GM23338 (cell line): ENCODE measurements around the gene PEAR1. TPM values are rescaled to one million over a fixed set of nuclear protein-coding genes. Genes with fewer than 3 reads are reported as not detected.

Source experiments
- ATAC-seq: fragments of 200-7000 bp; cut with Tn5 transposase; 3 replicates; pipeline ENCODE4 v1.9.1; 2020
- DNase-seq: peaks from one replicate; pipeline ENCODE4 v3.0.0-alpha.2; 2015; ENCODE audit warnings: low spot score
- H2AFZ ChIP-seq: fragments of 200-600 bp; sonication (generic); 2 replicates; pipeline ENCODE4 v1.8.0; 2016; ENCODE audit warnings: antibody characterized with exemption, mild to moderate bottlenecking, moderate library complexity
- H3F3A ChIP-seq: fragments of 200-600 bp; sonication (generic); replicated peaks from 2 replicates; pipeline ENCODE4 v1.8.0; 2017; ENCODE audit warnings: antibody characterized with exemption, mixed run types, low read depth
- H3K27ac ChIP-seq: fragments of 200-600 bp; sonication (generic); 2 replicates; pipeline ENCODE4 v1.6.1; 2016; ENCODE audit warnings: low read depth
- H3K27me3 ChIP-seq: fragments of 200-600 bp; sonication (generic); 2 replicates; pipeline ENCODE4 v1.8.0; 2016; ENCODE audit warnings: mild to moderate bottlenecking, mixed run types, moderate library complexity; ENCODE audit not compliant: insufficient read depth
- H3K36me3 ChIP-seq: fragments of 200-600 bp; sonication (generic); 2 replicates; pipeline ENCODE4 v1.8.0; 2016; ENCODE audit warnings: mild to moderate bottlenecking; ENCODE audit not compliant: insufficient read depth
- H3K4me1 ChIP-seq: fragments of 200-600 bp; sonication (generic); 2 replicates; pipeline ENCODE4 v1.8.0; 2016; ENCODE audit warnings: mild to moderate bottlenecking, moderate library complexity; ENCODE audit not compliant: insufficient read depth
- H3K4me2 ChIP-seq: fragments of 200-600 bp; sonication (generic); 2 replicates; pipeline ENCODE4 v1.7.1; 2017; ENCODE audit warnings: mixed run types
- H3K4me3 ChIP-seq: fragments of 200-600 bp; sonication (generic); 2 replicates; pipeline ENCODE4 v1.6.1; 2016; ENCODE audit warnings: mixed run types
- H3K79me2 ChIP-seq: fragments of 200-600 bp; sonication (generic); replicated peaks from 2 replicates; pipeline ENCODE4 v1.8.0; 2017; ENCODE audit warnings: mild to moderate bottlenecking; ENCODE audit not compliant: insufficient read depth
- H3K9me2 ChIP-seq: fragments of 200-600 bp; sonication (generic); 2 replicates; pipeline ENCODE4 v1.8.0; 2017; ENCODE audit not compliant: insufficient read depth
- H4K20me1 ChIP-seq: fragments of 200-600 bp; sonication (generic); replicated peaks from 2 replicates; pipeline ENCODE4 v1.8.0; 2017; ENCODE audit warnings: mild to moderate bottlenecking; ENCODE audit not compliant: insufficient read depth
- H3K27ac Mint-ChIP-seq: 2 replicates; pipeline ENCODE4 v1.8.0; 2020; ENCODE audit warnings: inconsistent platforms, mild to moderate bottlenecking, moderate library complexity, mixed read lengths
- H3K27me3 Mint-ChIP-seq: 3 replicates; pipeline ENCODE4 v1.8.0; 2022; ENCODE audit warnings: low read depth, mild to moderate bottlenecking, moderate library complexity, mixed read lengths, inconsistent platforms; ENCODE audit not compliant: insufficient read depth, poor library complexity
- H3K36me3 Mint-ChIP-seq: 3 replicates; pipeline ENCODE4 v1.8.0; 2021; ENCODE audit warnings: low read depth, mild to moderate bottlenecking, inconsistent platforms, moderate library complexity, mixed read lengths
- H3K4me1 Mint-ChIP-seq: 3 replicates; pipeline ENCODE4 v1.8.0; 2020; ENCODE audit warnings: mild to moderate bottlenecking, inconsistent platforms, mixed read lengths
- H3K4me3 Mint-ChIP-seq: 3 replicates; pipeline ENCODE4 v1.8.0; 2021; ENCODE audit warnings: moderate library complexity, mild to moderate bottlenecking, inconsistent platforms, mixed read lengths
- H3K9me3 Mint-ChIP-seq: 3 replicates; pipeline ENCODE4 v1.8.0; 2020; ENCODE audit warnings: moderate library complexity, mild to moderate bottlenecking, inconsistent platforms, mixed read lengths
- CREB1 ChIP-seq: fragments of 250-450 bp; sonication (Bioruptor Pico); IDR thresholded peaks from 2 replicates; pipeline ENCODE4 v1.5.0; 2020; ENCODE audit warnings: low read depth, mild to moderate bottlenecking, moderate library complexity
- EZH2 ChIP-seq: fragments of 200-600 bp; sonication (generic); IDR thresholded peaks from one replicate; pipeline ENCODE4 v1.8.0; 2017; ENCODE audit warnings: antibody characterized with exemption, mild to moderate bottlenecking, low read depth; ENCODE audit not compliant: unreplicated experiment
- EZH2phosphoT487 ChIP-seq: fragments of 200-600 bp; sonication (generic); IDR thresholded peaks from one replicate; pipeline ENCODE4 v1.8.1; 2018; ENCODE audit warnings: antibody characterized with exemption; ENCODE audit not compliant: unreplicated experiment
- JUNB ChIP-seq: IDR thresholded peaks from one replicate; pipeline ENCODE4 v1.6.1; 2016; ENCODE audit warnings: antibody characterized with exemption; ENCODE audit not compliant: unreplicated experiment
- NANOG ChIP-seq: IDR thresholded peaks from 2 replicates; pipeline ENCODE4 v1.6.1; 2016; ENCODE audit warnings: antibody characterized with exemption, borderline replicate concordance
- STAT1 ChIP-seq: IDR thresholded peaks from one replicate; pipeline ENCODE4 v1.6.1; 2016; ENCODE audit warnings: antibody characterized with exemption; ENCODE audit not compliant: unreplicated experiment
- ZNF114 ChIP-seq: fragments of 250-450 bp; sonication (Bioruptor Pico); IDR thresholded peaks from 2 replicates; pipeline ENCODE4 v1.5.0; 2020; ENCODE audit warnings: mild to moderate bottlenecking, moderate library complexity
- ZNF331 ChIP-seq: fragments of 250-450 bp; sonication (Bioruptor Pico); IDR thresholded peaks from 2 replicates; pipeline ENCODE4 v1.5.0; 2020; ENCODE audit warnings: low read depth, mild to moderate bottlenecking, moderate library complexity
- polyA plus RNA-seq: library from polyadenylated mRNA; unstranded; fragments of >200 nt; fragmentation: Nextera tagmentation; extraction: Ambion mirVana; gene quantifications from 2 replicates; pipeline ENCODE4 v1.2.1, GENCODE V29; 2016
- total RNA-seq: library from RNA; depleted of rRNA; stranded (reverse); fragments of >200 nt; shearing (Covaris generic); gene quantifications from 2 replicates; pipeline ENCODE4 v1.2.3, GENCODE V29; 2014
- TF ChIP-seq, protein P1 (sequence below), 2 experiments: fragments of 200-600 bp in 1 of 2; sonication (generic) in 1 of 2; conservative IDR thresholded peaks; 2 replicates each; pipeline versions ENCODE4 v1.5.1 to v1.6.1; 2016 to 2017; ENCODE audit warnings: antibody characterized with exemption in 2 of 2, low read depth in 2 of 2, mild to moderate bottlenecking in 2 of 2, moderate library complexity in 1 of 2

Gene PEAR1
- total and polyA plus RNA-seq, 2 experiments from 2014 or later, result 0.28 to 0.47 TPM

DNA sequence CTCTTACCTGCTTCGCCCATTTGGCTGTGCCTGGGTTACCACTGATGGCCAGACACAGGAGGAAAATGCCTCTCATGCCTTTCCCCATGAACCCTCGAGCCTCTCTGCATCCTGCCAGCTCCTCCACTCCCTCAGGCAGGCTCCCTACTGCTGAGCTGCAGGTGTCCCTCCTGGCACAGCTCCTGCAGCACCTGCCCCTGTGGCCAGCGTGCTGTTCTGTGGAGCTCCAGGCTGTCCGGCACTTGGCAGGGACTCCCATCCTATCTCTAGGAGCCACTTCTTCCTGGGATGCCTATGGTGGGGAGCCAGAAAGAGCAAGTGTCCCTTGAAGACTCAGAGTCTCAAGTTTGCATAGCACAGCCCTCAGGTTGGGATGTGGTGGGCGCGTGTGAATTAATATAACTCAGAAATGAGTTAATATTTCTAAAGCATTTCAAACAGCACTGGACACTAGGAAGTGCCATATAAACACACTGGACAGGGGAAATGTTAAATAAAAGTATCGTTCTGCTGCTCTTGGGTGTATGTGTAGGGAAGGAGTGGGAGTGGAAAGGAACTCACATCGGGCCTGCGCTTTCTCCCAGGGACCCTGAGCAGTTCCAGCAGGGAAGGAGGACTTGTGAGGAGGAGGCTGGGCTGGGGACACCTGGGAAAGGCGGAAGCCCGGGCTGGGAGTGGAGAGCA lies 29.6 kb downstream of the PEAR1 start:
- Histone ChIP-seq H3F3A (peaks cover 9% of the 10 kb centered on the region; the same call in 1 of the 2 replicates), H3K27me3 (peaks cover 100% of the 10 kb centered on the region), H4K20me1 (0 out of 2 replicates have a peak, but pooled peaks cover 2% of the 10 kb centered on the region), H3K4me1 (peaks cover 18% of the 10 kb centered on the region; the same call in 1 of the 2 replicates), H3K4me2 (peak overlapping the region; percentile 92), H3K36me3 (no peaks in the 10 kb centered on the region), H3K9me2 (no peaks in the 10 kb centered on the region), H3K79me2 (no peaks in the 10 kb centered on the region), H3K27ac (no peak overlapping the region), H2AFZ (peak overlapping the region; percentile 90), H3K4me3 (peak overlapping the region; percentile 69)
- peaks cover 96% of the 10 kb centered on the region for H3K27me3 Mint-ChIP-seq
- peak; percentile 57 for DNase-seq
- no peaks in the 10 kb centered on the region for H3K36me3 Mint-ChIP-seq
- peaks cover 23% of the 10 kb centered on the region for H3K4me1 Mint-ChIP-seq
- H3K4me3 Mint-ChIP-seq, result peak overlapping the region; percentile 74
- TF ChIP-seq STAT1 (no peak), EZH2 (peak; percentile 65), ZNF331 (CRISPR knock-in tag) (no peak)
- no peak overlapping the region for H3K27ac Mint-ChIP-seq
- no peak for ATAC-seq
- no peaks in the 10 kb centered on the region; the same call in 1 of the 3 replicates for H3K9me3 Mint-ChIP-seq

DNA sequence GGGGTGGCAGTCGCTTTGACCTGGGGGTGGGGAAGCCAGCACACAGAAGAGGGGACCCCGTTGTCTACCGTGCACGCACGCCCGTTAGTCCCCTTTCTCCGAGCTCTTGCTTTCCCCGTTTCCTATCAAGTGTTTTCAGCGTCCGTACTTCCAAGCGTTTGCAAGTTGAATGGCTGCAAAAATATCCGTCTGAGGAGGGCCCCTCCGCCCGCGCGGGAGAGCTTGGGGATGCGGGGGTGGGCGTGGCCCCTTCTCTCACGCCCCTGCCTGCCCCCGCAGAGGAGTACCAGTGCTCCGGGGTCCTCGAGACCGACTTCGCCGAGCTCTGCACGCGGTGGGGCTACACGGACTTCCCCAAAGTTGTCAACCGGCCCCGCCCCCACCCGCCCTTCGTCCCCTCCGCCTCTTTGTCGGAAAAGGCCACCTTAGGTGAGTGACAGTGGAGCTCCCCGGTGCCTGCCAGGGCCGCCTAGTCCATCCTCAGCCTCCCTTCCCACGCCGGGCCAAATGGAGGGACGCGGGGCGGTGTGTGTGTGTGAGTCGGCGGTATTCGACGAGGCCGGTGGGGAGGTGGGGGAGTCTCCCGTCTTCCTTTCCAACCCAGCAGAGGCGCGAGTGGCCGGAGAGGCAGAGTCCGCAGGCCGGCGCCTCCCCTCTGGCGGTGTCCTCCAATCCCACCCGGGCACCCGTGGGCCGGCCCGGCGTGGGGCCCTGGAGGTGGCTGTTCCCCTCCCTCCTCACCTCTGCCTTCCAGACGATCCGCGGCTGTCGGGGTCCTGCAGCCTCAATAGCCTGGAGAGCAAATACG lies 30.4 kb downstream of the PEAR1 start:
- peaks cover 100% of the 10 kb centered on the region for H3K27me3 ChIP-seq
- H3K27ac ChIP-seq, result no peak overlapping the region
- peak overlapping the region; percentile 90 for H2AFZ ChIP-seq
- no peak overlapping the region for H3K27ac Mint-ChIP-seq
- H3K36me3 Mint-ChIP-seq, result no peaks in the 10 kb centered on the region
- H4K20me1 ChIP-seq, result 0 out of 2 replicates have a peak, but pooled peaks cover 2% of the 10 kb centered on the region
- peaks cover 9% of the 10 kb centered on the region; the same call in 1 of the 2 replicates for H3F3A ChIP-seq
- no peaks in the 10 kb centered on the region; the same call in 1 of the 3 replicates for H3K9me3 Mint-ChIP-seq
- H3K4me1 Mint-ChIP-seq, result peaks cover 25% of the 10 kb centered on the region
- peak overlapping the region; percentile 69 for H3K4me3 ChIP-seq
- peaks cover 18% of the 10 kb centered on the region; the same call in 1 of the 2 replicates for H3K4me1 ChIP-seq
- H3K4me2 ChIP-seq, result peak overlapping the region; percentile 92
- H3K9me2 ChIP-seq, result no peaks in the 10 kb centered on the region
- H3K27me3 Mint-ChIP-seq, result peaks cover 97% of the 10 kb centered on the region
- DNase-seq (no peak), ATAC-seq (no peak)
- H3K36me3 ChIP-seq, result no peaks in the 10 kb centered on the region
- H3K79me2 ChIP-seq, result no peaks in the 10 kb centered on the region
- TF ChIP-seq STAT1, result no peak
- peak; percentile 63 for TF ChIP-seq EZH2phosphoT487
- peak; percentile 77 for TF ChIP-seq EZH2
- TF ChIP-seq JUNB, result no peak
- peak overlapping the region; percentile 74 for H3K4me3 Mint-ChIP-seq

DNA sequence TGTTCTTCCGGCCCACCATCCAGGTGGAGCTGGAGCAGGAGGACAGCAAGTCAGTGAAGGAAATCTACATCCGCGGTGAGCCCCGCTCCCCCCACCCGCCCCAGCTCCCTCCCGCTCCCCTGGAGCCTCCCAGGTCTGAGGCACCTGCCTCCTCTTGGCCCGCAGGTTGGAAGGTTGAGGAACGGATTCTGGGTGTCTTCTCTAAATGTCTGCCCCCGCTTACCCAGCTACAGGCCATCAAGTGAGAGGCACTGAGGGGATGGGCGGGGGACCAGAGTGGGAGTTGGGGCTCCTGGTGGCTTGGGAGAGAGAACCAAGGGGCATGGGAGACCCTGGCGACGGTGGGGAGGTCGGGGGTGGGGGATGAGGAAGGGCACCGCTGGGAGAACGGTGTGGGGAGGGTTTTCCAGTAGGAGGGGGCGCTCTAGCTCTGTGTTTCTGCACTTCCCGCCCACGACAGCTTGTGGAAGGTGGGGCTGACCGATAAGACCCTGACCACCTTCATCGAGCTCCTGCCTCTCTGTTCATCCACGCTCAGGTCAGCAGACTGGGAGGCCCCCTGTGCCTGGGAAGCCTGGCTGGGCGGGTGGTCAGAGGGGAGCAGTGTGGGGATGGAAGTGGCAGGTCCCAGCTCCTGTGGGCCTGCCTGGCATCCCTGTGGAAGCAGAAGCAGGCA lies 31.1 kb downstream of the PEAR1 start:
- H3K4me3 Mint-ChIP-seq, result peak overlapping the region; percentile 74
- no peaks in the 10 kb centered on the region for H3K36me3 Mint-ChIP-seq
- peaks cover 96% of the 10 kb centered on the region for H3K27me3 Mint-ChIP-seq

More for the DNA sequence above, 31.1 kb downstream of the PEAR1 start:
- H3K27me3 ChIP-seq, result peaks cover 100% of the 10 kb centered on the region
- 0 out of 2 replicates have a peak, but pooled peaks cover 2% of the 10 kb centered on the region for H4K20me1 ChIP-seq
- H3K4me2 ChIP-seq, result peak overlapping the region; percentile 92
- peak overlapping the region; percentile 85; the same call in 1 of the 2 replicates for H2AFZ ChIP-seq
- H3F3A ChIP-seq, result peaks cover 9% of the 10 kb centered on the region; the same call in 1 of the 2 replicates
- Mint-ChIP-seq H3K27ac (no peak overlapping the region), H3K9me3 (no peaks in the 10 kb centered on the region; the same call in 1 of the 3 replicates), H3K4me1 (peaks cover 25% of the 10 kb centered on the region)
- H3K4me1 ChIP-seq, result peaks cover 18% of the 10 kb centered on the region; the same call in 1 of the 2 replicates
- DNase-seq (peak; percentile 63), ATAC-seq (no peak)
- H3K79me2 ChIP-seq, result no peaks in the 10 kb centered on the region
- no peaks in the 10 kb centered on the region for H3K9me2 ChIP-seq
- peak overlapping the region; percentile 69 for H3K4me3 ChIP-seq
- H3K36me3 ChIP-seq, result no peaks in the 10 kb centered on the region
- TF ChIP-seq EZH2 (peak; percentile 70), ZNF114 (CRISPR knock-in tag) (no peak), NANOG (no peak), CREB1 (CRISPR knock-in tag) (no peak)
- TF ChIP-seq, protein P1, sequence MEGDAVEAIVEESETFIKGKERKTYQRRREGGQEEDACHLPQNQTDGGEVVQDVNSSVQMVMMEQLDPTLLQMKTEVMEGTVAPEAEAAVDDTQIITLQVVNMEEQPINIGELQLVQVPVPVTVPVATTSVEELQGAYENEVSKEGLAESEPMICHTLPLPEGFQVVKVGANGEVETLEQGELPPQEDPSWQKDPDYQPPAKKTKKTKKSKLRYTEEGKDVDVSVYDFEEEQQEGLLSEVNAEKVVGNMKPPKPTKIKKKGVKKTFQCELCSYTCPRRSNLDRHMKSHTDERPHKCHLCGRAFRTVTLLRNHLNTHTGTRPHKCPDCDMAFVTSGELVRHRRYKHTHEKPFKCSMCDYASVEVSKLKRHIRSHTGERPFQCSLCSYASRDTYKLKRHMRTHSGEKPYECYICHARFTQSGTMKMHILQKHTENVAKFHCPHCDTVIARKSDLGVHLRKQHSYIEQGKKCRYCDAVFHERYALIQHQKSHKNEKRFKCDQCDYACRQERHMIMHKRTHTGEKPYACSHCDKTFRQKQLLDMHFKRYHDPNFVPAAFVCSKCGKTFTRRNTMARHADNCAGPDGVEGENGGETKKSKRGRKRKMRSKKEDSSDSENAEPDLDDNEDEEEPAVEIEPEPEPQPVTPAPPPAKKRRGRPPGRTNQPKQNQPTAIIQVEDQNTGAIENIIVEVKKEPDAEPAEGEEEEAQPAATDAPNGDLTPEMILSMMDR (conservative IDR thresholded peaks at IDR 0.05; ENCODE audit: low read depth in 2 of 2), result 0 out of 4 replicates have a peak, but pooled peaks of 1 of the 2 experiments have one; percentile 3
- no peak overlapping the region for H3K27ac ChIP-seq
